Endometrium (tissue), 2 donors: ENCODE data around the gene PDK3.

Experiments
- FAIRE-seq: peaks from 2 replicates; lab custom pipeline; 2012; peaks lifted over from hg19 to GRCh38; lab: Jason Lieb, UNC
- donor health status: control.
- donor health status: control.

The PDK3 gene

GRCh38 chrX:24482823-24483415 is 17.8 kb downstream of the PDK3 start:
- FAIRE-seq: no peak

DNA sequence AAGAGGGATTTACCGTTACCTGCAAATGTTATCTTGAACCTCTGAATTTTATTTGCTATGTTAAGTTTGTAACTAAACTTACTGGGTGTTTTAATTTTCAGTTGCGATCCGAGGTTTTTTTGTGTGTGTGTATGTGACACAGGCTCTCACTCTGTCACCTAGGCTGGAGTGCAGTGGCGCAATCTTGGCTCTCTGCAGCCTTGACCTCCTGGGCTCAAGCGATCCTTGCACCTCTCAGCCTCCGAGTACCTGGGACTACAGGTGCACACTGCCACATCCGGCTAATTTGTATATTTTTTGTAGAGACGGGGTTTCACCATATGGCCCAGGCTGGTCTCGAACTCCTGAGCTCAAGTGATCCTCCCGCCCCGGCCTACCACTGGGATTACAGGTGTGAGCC is 18.5 kb downstream of the PDK3 start:
- FAIRE-seq: no peak

GRCh38 chrX:24485323-24485722 is 20.2 kb downstream of the PDK3 start:
- no peak for FAIRE-seq

GRCh38 chrX:24485976-24486680 is 21.0 kb downstream of the PDK3 start:
- FAIRE-seq: no peak

- no peak for FAIRE-seq
Measured at GRCh38 chrX:24487571-24487970, 22.5 kb downstream of the PDK3 start.

GRCh38 chrX:24491741-24492140 is 26.7 kb downstream of the PDK3 start:
- no peak for FAIRE-seq

DNA sequence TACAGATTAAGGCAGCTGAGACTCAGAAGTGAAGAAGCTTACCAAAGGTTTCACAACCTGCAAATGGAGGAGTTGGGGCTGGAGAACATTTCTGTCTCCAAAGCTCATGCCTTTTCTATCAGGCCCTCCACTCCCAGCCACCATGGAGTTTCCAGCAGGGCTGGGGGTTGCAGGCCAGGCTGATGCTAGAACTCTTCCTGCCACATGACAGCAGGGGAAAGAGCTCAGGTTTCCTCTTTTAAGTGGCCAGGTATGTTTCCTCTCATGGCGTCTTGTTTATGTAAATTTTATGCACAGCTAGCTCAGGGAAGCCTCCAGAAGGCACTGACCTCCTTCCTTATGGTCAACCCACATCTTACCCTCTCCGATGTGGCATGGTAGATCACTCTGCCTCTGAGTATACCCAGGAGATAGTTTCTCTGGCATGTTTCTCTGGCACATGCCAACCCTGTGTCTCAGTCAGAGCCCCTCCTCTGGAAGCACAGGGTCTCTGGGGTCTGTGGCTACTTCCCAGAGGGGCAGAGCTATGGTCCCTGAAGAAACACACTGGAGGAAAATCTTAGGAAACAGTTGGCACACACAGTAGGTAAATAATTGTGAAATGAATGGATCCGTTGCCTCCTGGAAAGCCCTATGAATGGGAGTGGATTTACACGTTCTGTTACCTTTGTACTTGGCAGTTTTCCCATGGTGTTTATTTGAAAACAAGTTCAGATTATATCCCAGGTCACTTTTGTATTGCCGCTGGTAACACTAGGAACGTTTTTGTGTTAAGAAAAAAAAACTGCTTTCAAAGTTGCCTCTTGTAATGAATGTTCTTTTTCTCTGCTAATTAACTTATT is 28.9 kb downstream of the PDK3 start:
- FAIRE-seq: no peak

DNA sequence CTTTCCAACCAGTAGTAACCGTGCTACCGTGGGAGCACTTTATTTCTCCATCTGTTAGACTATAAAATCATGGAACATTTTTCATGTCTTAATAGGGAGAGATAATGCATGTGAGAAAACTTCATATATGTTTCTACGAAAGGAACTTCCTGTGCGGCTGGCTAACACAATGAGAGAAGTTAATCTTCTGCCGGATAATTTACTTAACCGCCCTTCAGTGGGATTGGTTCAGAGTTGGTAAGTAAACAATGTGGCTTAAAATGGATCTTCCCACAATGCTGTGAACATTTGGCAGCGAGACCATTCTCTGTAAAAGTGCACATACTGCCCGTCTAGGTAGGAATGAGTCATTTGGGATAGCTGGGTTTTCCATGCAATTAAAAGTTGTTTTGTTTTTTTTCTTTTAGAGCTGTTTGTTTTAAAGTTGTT is 29.6 kb downstream of the PDK3 start:
- FAIRE-seq: no peak

DNA sequence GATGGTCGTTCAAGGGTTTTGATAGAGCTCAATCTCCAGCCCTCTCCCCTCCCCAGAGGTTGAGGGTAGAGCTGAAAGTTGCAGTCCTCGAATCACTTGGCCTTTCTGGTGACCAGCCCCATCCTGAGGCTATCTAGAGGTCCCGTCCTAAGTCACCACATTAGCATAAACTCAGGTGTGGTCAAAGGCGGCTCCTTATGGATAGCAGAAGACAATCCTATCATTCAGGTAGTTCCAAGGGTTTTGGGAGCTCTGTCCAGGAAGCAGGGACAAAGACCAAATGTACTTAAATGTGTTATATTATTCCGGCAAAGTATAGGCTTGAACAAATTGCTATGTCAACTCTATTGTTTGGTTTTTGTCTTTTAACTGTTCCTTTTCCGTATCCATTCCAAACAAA is 30.6 kb downstream of the PDK3 start:
- no peak for FAIRE-seq

GRCh38 chrX:24498181-24498580 is 33.1 kb downstream of the PDK3 start:
- FAIRE-seq: no peak

DNA sequence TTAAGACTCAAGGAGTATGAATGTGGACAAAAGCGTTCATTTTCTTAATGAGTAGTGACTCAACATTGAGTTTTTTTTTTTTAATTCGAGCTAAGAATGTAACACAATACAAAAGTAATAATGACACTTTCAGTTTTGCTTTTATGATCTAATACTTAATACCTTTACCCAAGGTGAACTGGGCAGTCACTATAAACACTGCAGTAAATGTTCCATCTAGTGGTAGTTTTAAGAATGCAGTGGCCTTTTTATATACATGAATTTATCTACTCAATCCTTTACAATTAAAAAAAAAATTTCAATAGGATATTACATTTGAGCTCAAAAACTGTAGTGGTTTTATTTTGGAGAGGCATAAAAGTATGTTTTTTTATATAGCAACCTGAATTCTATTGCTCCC is 33.9 kb downstream of the PDK3 start:
- peak; percentile 54 for FAIRE-seq

GRCh38 chrX:24506082-24506481 is 41.0 kb downstream of the PDK3 start:
- no peak for FAIRE-seq

- FAIRE-seq: no peak
Measured at GRCh38 chrX:24508375-24508774, 43.3 kb downstream of the PDK3 start.

- FAIRE-seq: no peak
Measured at GRCh38 chrX:24513416-24513815, 48.3 kb downstream of the PDK3 start.

GRCh38 chrX:24515447-24515846 is 50.4 kb downstream of the PDK3 start:
- FAIRE-seq: no peak

- no peak for FAIRE-seq
Measured at GRCh38 chrX:24520472-24520871, 55.4 kb downstream of the PDK3 start.

DNA sequence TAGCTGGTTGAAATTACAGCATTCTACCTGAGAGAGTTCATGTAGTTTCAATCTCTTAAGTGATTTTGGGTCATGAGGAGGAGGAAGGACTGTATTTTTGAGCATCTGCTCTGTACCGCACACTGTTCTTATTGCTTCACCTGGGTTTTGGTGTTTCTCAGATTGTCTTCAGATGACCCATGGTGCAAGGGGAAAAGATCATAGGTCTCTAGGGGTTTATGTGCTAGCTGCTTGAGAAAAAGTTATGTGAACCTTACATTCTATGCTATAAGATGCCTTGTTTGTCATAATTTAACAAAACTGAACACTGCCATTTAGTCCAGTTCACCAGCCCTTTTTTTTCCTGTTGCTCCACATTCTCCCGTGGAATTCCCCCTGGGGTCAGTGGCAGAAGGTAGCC is 60.4 kb downstream of the PDK3 start:
- FAIRE-seq: no peak

- no peak for FAIRE-seq
Measured at GRCh38 chrX:24526616-24527015, 61.5 kb downstream of the PDK3 start.

GRCh38 chrX:24528605-24529004 is 63.5 kb downstream of the PDK3 start:
- FAIRE-seq: no peak

DNA sequence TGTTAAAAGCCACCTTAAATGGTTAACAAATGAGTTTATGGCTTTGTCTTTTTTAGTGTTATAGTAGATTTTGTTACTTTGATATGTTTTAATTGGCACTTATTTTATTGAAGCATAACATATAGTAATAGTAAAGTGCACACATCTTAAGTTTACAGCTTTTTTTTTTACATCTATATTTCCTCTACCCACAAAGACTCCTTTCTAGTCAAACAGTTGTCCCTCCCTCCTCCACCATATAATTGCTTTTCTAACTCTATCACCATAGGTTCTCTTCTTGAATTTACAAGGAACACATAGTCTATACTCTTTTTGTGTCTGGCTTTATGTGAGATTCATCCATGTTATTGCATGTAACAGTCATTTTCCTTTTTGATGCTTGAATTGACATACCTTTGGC is 71.5 kb downstream of the PDK3 start:
- no peak for FAIRE-seq

DNA sequence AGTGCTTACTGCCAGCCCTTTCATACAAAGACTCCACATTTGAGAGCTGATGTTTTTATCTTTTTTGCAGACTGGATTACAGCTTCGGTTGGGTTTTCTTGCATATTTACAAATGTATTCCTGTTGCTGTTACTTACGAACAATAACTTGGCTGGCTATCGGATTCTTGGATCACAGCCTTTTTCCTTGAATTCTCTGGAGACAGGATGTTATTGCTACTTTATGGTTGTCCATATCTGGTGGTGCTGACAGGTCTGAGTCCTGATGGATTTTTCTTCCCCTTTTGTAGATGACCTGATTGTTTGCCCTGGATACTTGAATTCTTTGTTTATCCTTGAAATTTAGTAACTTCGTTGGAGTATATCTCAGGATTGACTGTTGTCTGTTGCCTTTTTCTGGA is 77.7 kb downstream of the PDK3 start:
- no peak for FAIRE-seq

- FAIRE-seq: no peak
Measured at GRCh38 chrX:24547961-24548360, 82.9 kb downstream of the PDK3 start.

DNA sequence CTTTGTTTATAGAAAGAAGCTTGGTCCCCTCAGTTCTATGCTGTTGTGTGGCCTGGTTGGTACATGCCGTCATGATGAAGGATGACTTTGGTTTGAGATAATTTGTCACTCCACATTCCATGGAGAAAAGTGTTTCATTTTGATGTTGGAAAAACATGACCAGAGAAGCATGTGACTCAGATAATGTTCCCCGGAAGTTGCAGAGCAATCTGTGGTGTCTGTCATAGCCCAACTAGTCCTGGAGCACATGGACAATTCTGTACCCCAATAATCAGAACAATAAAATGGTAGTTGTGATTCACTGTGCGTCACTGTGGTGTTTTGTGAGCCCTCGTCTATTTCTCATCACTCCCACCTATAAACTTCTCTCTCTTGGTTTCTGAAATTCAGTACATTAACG is 85.1 kb downstream of the PDK3 start:
- FAIRE-seq: no peak
